Activated CD4-positive, alpha-beta T cell treated with anti-CD3 and anti-CD28 coated beads, Interleukin-2, amount 50 U/mL, for 48 hours (primary cell): ENCODE measurements around the gene TRAPPC10.
A peak's percentile ranks its signal among the peaks of the same experiment; 100 is the strongest.

ENCODE experiments used
- DNase-seq, 2 experiments: peaks; one replicate each; pipeline ENCODE4 v3.0.0-alpha.2; 2020

The TRAPPC10 gene

GRCh38 chr21:44011579-44012473, at the start of gene TRAPPC10:
Gene TRAPPC10 (plus strand): TSS chr21:44012309. CDS start chr21:44012494, 185 bp downstream.
- DNase-seq = peak; percentile 80 to 83

GRCh38 chr21:43965911-43966585, 46.1 kb upstream of the TRAPPC10 start:
- DNase-seq = no peak

- no peak for DNase-seq
Measured at GRCh38 chr21:43966946-43967512, 45.1 kb upstream of the TRAPPC10 start.

- no peak for DNase-seq
Measured at GRCh38 chr21:43967981-43968380, 44.1 kb upstream of the TRAPPC10 start.

GRCh38 chr21:43968410-43969114, 43.5 kb upstream of the TRAPPC10 start:
- no peak for DNase-seq

GRCh38 chr21:43969115-43969444, 43.0 kb upstream of the TRAPPC10 start:
- no peak for DNase-seq

GRCh38 chr21:43970551-43970950, 41.6 kb upstream of the TRAPPC10 start:
- no peak for DNase-seq

GRCh38 chr21:43971201-43971991, 40.7 kb upstream of the TRAPPC10 start:
- no peak for DNase-seq

GRCh38 chr21:43971992-43972255, 40.2 kb upstream of the TRAPPC10 start:
- DNase-seq = no peak

GRCh38 chr21:43972850-43973633, 39.1 kb upstream of the TRAPPC10 start:
- no peak for DNase-seq

- DNase-seq = no peak
Measured at GRCh38 chr21:43973634-43973955, 38.5 kb upstream of the TRAPPC10 start.

GRCh38 chr21:43974791-43975468, 37.2 kb upstream of the TRAPPC10 start:
- DNase-seq = no peak

- peak; percentile 86 to 88 for DNase-seq
Measured at GRCh38 chr21:43975469-43976098, 36.5 kb upstream of the TRAPPC10 start.

GRCh38 chr21:43976661-43977060, 35.4 kb upstream of the TRAPPC10 start:
- no peak for DNase-seq

- no peak for DNase-seq
Measured at GRCh38 chr21:43978060-43978459, 34.0 kb upstream of the TRAPPC10 start.

- no peak for DNase-seq
Measured at GRCh38 chr21:43979654-43980053, 32.5 kb upstream of the TRAPPC10 start.

GRCh38 chr21:43981151-43981870, 30.8 kb upstream of the TRAPPC10 start:
- no peak for DNase-seq

GRCh38 chr21:43981871-43982210, 30.3 kb upstream of the TRAPPC10 start:
- no peak for DNase-seq

- DNase-seq = no peak
Measured at GRCh38 chr21:43982489-43983078, 29.5 kb upstream of the TRAPPC10 start.

GRCh38 chr21:43983390-43983789, 28.7 kb upstream of the TRAPPC10 start:
- DNase-seq = no peak
